A549 (cell line): Measurements from ENCODE around the gene KCNH4.

Experiments used
- EP300 ChIP-seq, 2 experiments: fragments of >200 bp; sonication (Bioruptor Twin); formaldehyde crosslinking; IDR thresholded peaks; 2 replicates in 1 of 2; 3 replicates in 1 of 2; pipeline ENCODE4 v1.6.1; 2016 to 2017
- MAFK ChIP-seq: fragments of 450-650 bp; IDR thresholded peaks from 2 replicates; pipeline ENCODE4 v1.6.1; 2014; ENCODE audit not compliant: partially characterized antibody
- MAZ ChIP-seq: fragments of 150-350 bp; IDR thresholded peaks from 2 replicates; pipeline ENCODE4 v1.6.1; 2014; ENCODE audit warnings: antibody characterized with exemption, low read depth, low read length, borderline replicate concordance
- POLR2A ChIP-seq: IDR thresholded peaks from 2 replicates; pipeline ENCODE4 v1.6.1; 2012; ENCODE audit warnings: mild to moderate bottlenecking, low read length
- RAD21 ChIP-seq, 2 experiments: fragments of >200 bp in 1 of 2; sonication (Bioruptor Twin) in 1 of 2; formaldehyde crosslinking in 1 of 2; IDR thresholded peaks in 1 of 2; conservative IDR thresholded peaks in 1 of 2; 2 replicates in 1 of 2; 3 replicates in 1 of 2; pipeline ENCODE4 v1.6.1; 2012 to 2018; ENCODE audit warnings: inconsistent platforms in 1 of 2
- TF ChIP-seq, protein P1 (sequence below): IDR thresholded peaks from 2 replicates; pipeline ENCODE4 v1.6.1; 2012
- TF ChIP-seq, protein P2 (sequence below): fragments of >200 bp; sonication (Bioruptor Twin); formaldehyde crosslinking; IDR thresholded peaks from 3 replicates; pipeline ENCODE4 v1.6.1; 2016
- TF ChIP-seq, protein P3 (sequence below): IDR thresholded peaks from 2 replicates; pipeline ENCODE4 v1.6.1; 2012
- TF ChIP-seq, protein P4 (sequence below): fragments of >200 bp; sonication (Bioruptor Twin); formaldehyde crosslinking; IDR thresholded peaks from 3 replicates; pipeline ENCODE4 v1.5.1; 2016
- TF ChIP-seq, protein P5 (sequence below): fragments of 200-600 bp; sonication (generic); IDR thresholded peaks from 2 replicates; pipeline ENCODE4 v1.6.1; 2016; ENCODE audit warnings: antibody characterized with exemption, mild to moderate bottlenecking, moderate library complexity

DNA sequence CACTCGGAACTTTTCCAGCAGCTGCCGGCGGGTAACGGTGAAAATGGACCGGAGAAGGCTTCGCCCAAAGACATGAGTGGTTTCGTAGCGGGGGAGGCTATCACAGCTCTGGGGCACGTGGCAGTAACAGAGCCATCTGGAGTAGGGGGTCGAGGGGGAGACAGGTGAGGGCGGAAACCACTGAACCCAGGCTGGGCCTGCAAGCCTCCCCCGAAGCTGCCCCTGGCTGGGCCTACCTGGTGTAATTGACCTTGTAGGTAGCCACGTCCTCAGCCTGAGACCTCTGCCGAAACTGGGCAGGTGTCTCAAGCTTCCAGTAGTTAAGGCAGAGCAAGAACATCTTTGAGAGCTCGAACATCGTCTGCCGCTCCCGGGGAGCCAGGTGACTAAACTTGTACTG lies 61.6 kb downstream of the KCNH4 start:
- TF ChIP-seq EP300 (IDR thresholded peaks at IDR 0.05): no peak
- TF ChIP-seq, protein P1, sequence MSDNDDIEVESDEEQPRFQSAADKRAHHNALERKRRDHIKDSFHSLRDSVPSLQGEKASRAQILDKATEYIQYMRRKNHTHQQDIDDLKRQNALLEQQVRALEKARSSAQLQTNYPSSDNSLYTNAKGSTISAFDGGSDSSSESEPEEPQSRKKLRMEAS: no peak
- TF ChIP-seq, protein P2, sequence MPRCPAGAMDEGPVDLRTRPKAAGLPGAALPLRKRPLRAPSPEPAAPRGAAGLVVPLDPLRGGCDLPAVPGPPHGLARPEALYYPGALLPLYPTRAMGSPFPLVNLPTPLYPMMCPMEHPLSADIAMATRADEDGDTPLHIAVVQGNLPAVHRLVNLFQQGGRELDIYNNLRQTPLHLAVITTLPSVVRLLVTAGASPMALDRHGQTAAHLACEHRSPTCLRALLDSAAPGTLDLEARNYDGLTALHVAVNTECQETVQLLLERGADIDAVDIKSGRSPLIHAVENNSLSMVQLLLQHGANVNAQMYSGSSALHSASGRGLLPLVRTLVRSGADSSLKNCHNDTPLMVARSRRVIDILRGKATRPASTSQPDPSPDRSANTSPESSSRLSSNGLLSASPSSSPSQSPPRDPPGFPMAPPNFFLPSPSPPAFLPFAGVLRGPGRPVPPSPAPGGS: no peak
- no peak for TF ChIP-seq MAFK
- TF ChIP-seq, protein P3, sequence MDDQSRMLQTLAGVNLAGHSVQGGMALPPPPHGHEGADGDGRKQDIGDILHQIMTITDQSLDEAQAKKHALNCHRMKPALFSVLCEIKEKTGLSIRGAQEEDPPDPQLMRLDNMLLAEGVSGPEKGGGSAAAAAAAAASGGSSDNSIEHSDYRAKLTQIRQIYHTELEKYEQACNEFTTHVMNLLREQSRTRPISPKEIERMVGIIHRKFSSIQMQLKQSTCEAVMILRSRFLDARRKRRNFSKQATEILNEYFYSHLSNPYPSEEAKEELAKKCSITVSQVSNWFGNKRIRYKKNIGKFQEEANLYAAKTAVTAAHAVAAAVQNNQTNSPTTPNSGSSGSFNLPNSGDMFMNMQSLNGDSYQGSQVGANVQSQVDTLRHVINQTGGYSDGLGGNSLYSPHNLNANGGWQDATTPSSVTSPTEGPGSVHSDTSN: no peak
- TF ChIP-seq POLR2A: no peak
- TF ChIP-seq, protein P4, sequence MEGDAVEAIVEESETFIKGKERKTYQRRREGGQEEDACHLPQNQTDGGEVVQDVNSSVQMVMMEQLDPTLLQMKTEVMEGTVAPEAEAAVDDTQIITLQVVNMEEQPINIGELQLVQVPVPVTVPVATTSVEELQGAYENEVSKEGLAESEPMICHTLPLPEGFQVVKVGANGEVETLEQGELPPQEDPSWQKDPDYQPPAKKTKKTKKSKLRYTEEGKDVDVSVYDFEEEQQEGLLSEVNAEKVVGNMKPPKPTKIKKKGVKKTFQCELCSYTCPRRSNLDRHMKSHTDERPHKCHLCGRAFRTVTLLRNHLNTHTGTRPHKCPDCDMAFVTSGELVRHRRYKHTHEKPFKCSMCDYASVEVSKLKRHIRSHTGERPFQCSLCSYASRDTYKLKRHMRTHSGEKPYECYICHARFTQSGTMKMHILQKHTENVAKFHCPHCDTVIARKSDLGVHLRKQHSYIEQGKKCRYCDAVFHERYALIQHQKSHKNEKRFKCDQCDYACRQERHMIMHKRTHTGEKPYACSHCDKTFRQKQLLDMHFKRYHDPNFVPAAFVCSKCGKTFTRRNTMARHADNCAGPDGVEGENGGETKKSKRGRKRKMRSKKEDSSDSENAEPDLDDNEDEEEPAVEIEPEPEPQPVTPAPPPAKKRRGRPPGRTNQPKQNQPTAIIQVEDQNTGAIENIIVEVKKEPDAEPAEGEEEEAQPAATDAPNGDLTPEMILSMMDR: no peak
- TF ChIP-seq RAD21 (conservative IDR thresholded peaks at IDR 0.05 in 1 of 2, IDR thresholded peaks at IDR 0.05 in 1 of 2): no peak
- TF ChIP-seq, protein P5, sequence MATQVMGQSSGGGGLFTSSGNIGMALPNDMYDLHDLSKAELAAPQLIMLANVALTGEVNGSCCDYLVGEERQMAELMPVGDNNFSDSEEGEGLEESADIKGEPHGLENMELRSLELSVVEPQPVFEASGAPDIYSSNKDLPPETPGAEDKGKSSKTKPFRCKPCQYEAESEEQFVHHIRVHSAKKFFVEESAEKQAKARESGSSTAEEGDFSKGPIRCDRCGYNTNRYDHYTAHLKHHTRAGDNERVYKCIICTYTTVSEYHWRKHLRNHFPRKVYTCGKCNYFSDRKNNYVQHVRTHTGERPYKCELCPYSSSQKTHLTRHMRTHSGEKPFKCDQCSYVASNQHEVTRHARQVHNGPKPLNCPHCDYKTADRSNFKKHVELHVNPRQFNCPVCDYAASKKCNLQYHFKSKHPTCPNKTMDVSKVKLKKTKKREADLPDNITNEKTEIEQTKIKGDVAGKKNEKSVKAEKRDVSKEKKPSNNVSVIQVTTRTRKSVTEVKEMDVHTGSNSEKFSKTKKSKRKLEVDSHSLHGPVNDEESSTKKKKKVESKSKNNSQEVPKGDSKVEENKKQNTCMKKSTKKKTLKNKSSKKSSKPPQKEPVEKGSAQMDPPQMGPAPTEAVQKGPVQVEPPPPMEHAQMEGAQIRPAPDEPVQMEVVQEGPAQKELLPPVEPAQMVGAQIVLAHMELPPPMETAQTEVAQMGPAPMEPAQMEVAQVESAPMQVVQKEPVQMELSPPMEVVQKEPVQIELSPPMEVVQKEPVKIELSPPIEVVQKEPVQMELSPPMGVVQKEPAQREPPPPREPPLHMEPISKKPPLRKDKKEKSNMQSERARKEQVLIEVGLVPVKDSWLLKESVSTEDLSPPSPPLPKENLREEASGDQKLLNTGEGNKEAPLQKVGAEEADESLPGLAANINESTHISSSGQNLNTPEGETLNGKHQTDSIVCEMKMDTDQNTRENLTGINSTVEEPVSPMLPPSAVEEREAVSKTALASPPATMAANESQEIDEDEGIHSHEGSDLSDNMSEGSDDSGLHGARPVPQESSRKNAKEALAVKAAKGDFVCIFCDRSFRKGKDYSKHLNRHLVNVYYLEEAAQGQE: no peak
- no peak for TF ChIP-seq MAZ
